ENCODE results near the gene ACTR1A.
"Not testable (repeated sequence)": the region's sequence is repeated elsewhere in the genome, so short reads cannot be mapped to it uniquely, and the experiment has no call there.

The ACTR1A gene

DNA sequence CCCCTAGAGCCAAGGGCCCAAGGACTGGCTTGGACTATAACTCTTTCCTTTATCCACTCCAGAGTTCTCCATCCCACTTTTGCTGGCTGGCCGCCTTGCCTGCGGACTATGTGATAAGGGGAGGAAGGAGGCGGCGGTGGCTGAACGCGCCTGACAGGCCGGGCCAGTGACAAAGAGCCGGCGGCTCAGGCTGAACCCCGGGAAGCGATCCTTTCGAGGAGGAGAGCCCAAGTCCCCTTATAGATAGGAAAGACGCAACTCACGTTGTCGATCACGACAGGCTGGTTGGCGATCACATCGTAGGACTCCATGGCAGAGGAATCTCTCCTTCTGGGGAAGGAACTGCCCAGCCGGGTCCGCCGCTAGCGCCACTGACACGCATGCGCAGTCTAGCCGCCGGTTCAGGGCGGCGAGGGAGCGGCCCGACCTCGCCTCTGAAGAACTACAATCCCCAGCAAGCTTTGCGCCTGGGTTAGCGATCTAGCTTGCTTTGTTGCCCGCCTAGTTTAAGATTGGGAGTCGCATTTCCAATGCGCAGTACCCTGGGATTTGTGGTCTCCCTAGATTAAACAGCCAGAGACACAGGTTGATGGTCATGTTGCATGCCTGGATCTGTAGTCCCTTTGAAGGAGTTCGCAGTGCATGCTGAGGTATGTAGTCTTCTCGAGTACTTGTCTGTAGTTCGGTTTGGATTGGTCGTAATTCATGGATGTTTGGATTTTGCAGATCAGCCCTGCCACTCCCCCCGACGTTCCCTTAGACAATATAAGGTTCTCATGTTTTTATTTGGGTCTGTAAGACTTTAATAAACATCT, at the start of gene ACTR1A:
ACTR1A (minus strand) TSS at position 376 of the 815 bp plus-strand sequence; CDS start at position 311, 65 bp downstream.
- DNase-seq: peak; percentile 97

DNA sequence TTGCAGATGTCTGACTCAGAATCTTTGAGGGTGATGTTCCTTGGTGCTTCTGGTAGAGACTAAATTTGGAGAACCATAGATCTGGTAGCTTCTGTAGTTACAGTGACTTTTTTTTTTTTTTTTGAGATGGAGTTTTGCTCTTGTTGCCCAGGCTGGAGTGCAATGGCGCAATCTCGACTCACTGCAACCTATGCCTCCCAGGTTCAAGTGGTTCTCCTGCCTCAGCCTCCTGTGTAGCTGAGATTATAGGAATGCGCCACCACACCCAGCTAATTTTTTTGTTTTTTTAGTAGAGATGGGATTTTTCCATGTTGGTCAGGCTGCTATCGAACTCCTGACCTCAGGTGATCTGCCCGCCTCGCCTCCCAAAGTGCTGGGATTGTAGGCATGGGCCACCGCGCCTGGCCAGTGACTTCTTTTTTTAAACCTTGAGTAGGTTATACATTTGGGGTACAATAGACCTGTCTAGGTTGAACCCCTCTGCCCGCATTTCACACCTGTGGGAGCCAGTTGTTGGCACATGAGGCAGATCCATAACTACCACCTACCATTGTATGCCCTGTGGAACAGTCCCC, 48.2 kb upstream of the ACTR1A start:
- DNase-seq: no peak

DNA sequence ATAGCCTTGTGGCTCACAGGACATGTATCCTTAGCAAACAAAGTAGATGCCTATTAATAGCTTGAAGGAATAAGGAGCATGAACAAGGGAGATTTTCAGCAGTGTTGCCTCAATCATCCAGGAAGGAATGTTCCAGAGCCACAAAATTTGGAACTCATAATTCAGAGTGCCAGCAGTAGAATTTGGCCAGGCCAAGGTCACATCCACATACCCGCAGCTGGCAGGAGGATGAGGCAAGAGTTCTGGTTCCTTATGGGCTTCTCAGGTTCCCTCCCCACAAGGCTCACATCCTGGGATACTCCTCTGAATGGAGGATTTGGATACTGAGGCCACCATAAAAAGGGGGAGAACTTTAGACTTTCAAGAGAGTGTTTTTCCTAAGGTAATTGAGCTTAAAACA, 47.0 kb upstream of the ACTR1A start:
- DNase-seq: no peak

DNA sequence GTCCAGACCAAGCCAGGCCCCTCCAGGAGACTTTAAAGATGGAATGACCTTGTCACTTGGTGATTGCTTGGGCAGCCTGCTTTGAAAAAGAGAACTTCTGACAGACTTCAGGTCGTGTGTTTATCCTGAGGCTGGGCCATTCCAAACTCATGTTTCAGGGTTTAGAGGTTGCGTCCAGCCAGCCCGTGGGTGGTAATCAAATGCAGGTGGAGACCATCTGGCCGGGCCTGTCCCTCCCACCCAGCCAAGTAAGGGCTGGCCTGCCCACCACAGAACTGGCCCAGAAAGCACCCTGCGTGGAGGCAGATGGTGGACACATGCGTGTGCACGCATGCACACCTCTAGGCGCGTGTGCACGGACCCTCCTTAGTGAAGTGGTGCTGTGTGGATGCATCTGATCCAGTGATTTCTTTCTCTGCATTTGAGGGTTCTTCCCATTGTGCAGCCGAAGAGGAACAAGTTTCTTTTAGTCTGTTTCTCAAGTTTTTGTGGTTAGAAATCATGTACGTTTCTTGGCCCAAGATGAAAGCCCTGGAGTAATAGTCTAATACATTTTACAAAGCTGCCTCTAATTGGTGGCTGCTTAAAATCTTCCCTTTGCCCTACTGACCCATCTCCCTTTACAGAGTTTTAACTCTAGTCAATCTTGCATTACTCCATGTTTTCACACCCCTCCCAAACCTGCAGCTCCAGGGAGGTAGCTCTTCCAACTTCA, 44.3 kb upstream of the ACTR1A start:
- DNase-seq: no peak

DNA sequence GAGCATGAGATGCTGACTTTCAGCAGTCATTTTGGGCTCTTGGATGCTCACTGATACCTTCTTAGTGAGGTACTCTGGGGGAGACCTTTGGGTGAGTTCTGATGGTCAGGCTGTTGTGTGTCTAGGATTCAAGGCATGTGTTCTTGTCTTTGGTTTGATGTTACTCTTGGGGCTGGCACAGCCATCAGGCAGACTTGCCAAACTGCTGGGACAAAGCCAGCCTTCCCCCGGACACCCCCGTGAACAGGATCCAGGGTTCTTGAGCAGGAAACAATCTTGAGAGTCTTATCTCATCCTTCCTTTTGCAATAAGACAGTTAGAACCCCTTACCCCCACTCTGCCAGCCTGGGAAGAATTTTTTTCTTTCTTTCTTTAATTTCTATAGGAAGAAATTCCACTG, 43.5 kb upstream of the ACTR1A start:
- no peak for DNase-seq

DNA sequence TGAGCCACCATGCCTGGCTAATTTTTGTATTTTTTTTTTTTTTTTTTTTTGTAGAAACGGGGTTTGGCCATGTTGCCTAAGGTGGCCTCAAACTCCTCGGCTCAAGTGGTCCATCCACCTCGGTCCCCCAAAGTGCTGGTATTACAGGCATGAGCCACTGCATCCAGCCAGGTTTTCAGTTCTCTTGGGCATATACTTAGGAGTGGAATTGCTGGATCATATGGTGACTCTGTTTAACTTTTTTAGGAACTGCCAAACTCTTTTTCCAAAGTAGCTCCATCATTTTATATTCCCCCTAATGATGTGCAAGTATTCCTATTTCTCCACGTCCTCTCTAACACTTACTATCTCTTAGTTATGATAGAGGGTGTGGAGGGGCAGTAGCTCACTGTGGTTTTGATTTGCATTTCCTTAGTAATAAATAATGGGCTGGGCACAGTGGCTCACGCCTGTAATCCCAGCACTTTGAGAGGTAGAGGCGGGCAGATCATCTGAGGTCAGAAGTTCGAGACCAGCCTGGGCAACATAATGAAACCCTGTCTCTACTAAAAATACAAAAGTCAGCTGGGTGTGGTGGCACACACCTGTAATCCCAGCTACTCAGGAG, 42.9 kb upstream of the ACTR1A start:
- DNase-seq: no peak

DNA sequence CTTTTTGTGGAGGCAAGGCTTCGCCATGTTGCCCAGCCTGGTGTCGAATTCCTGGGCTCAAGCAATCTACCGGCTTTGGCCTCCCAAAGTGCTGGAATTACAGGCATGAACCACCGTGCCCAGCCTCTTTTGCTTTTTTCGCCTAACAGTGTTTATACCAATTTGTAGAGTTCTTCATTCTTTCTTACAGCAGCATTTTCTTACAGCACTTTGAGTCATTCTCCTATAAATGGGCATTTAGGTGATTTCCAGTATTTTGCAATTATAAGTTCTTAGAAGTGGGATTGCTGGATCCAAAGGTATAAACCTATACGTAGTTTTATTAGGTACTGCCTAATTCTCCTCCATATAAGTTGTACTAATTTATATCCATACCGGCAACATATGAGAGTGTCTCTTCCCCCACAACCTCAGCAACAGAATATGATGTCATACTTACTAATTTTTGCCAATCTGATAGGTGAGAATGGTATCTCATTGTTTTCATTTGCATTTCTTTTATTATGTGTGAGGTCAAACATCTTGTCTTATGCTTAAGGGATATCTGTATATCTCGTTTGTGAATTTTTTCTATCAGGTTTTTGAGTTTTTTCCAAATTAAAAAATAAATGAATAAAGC, 40.4 kb upstream of the ACTR1A start:
- DNase-seq: no peak

DNA sequence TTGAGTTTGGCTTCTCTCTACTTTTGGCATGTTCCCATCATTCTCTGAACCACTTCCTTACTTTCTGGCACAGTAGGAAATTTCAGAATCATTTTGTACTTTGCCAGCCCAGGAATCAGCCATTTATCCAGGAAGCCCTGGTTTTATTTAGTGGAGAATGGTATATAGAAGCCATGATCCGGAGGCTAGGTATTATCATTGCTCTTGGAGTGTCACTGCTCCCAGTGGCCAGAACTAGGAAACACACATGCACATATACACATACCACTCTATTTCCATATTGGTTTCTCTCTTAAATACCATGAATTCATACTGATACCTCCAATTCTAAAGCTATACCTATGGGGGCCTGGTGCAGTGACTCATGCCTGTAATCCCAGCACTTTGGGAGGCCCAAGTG, 37.5 kb upstream of the ACTR1A start:
- DNase-seq: no peak

DNA sequence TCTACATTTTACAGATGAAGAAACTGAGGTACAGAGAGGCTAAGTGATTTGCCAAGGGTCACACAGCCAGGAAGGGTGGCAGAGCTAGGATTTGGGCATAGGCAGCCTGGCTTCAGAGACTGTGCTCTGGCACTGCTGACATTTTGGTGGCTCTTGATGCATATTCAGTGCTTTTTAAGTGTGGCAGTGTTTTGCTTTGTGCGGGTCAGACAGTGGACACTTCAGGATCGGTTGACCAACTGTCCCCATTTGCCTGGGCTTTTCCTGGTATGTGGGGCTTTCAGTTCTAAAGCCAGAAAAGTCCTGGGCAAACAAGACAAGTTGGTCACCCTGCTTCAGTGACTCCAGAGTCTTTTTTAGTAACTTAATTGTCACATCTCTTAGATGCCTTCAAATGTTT, 36.3 kb upstream of the ACTR1A start:
- DNase-seq: no peak

DNA sequence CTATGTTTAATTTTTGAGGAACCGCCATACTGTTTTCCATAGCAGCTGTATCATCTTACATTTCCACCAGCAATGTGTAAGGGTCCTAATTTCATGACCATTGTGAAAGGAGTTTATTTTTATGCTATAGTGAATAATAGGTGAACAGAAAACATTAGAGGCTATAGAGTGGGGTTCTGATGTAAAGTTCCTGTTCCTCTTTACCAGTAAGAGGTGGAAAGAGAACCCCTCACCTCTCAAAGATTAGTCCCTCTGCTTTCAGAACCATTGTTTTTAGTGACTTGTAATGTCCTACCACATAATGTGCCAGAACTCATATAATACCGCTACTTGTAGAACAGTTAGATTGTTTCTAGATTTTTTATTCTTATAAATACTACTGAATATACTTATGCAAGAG, 35.4 kb upstream of the ACTR1A start:
- no peak for DNase-seq

DNA sequence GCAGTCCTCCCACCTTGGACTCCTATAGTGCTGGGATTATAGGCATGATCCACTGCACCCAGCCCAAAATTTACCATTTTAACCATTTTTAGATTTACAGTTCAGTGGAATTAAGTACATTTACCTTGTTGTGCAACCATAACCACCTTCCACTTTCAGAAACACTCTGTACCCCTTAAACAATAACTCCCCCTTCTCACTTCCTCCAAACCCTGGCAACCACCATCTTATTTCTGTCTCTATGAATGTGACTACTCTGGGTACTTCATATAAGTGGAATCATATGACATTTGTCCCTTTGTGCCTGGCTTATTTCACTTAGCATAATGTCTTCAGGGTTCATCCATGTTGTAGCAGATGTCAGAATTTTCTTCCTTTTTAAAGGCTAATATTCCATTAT, 34.9 kb upstream of the ACTR1A start:
- no peak for DNase-seq

DNA sequence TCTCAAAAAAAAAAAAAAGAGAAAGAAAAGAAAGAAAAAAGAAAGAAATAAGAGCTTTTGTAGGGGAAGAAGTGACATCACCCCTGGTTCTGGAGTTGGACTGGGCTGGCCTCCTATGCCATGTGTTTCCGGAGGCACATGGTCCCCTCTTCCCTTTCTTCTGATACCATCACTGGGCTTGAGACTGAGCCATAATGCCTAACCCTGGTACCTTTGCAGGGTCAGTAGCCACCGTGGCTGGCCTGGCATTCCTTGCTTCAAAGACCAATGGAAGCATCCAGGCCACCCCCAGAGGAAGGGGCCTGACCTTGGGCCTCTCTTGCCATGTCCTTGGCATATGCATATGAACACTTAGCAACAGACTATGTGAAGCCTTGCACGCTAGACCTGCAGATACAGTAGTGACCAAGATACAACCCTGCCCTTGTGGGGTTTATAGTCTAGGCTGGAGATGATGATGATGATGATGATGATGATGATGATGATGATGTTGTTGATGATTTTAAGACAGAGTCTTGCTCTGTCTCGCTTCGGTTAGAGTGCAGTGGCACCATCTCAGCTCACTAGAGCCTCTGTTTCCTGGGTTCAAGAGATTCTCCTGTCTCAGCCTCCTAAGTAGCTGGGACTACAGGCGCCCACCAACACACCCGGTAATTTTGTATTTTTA, 33.1 kb upstream of the ACTR1A start:
- no peak for DNase-seq

DNA sequence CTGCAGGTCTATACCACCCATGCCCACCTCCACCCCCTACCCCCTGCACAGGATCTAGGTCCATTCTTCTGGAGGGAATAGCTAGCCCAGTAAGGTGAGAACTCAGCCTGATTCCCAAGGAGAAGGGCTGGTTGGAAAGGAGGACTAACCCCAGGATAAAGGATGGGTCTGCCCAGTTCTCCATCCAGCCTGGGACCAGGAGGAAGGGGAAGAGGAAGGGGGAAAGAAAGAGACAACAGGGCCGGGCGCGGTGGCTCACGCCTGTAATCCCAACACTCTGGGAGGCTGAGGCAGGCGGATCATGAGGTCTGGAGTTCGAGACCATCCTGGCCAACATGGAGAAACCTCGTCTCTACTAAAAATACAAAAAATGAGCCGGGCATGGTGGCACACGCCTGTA, 32.5 kb upstream of the ACTR1A start:
- DNase-seq: not testable (repeated sequence)

DNA sequence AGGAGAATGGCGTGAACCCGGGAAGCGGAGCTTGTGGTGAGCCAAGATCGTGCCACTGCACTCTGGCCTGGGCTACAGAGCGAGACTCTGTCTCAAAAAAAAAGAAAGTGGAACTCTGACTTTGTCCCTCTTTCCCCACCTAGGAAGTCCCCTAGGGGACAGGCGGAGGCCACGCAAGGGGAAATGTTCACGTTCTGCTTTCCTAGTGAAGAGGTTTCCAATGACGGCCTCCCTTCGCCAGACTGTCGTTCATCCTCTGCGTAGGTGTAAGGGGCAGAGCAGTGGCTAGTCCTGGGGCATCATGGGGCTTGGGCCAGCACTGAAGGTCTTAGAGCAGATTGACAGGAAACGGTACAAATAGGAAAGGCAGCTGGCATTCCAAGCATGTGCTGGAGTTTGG, 31.8 kb upstream of the ACTR1A start:
- DNase-seq: no peak

DNA sequence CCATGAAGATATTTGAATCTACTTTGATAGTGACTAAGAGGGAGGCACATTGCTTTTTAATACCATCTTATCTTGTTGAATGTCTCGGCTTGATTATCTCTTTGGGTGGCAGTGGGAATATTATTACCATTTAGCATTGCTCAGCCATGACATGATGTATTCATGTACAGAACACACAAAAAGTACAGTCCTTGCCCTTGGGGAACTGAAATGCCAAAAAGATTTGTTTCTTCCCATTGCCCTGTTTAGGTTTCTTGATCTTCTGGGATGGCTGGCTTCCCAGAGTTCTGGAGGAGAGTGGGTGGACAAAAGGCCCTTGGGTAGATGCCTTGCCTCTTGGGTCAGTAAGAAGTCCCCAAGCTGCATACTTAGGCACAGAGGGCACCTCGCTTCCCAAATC, 25.0 kb upstream of the ACTR1A start:
- no peak for DNase-seq

DNA sequence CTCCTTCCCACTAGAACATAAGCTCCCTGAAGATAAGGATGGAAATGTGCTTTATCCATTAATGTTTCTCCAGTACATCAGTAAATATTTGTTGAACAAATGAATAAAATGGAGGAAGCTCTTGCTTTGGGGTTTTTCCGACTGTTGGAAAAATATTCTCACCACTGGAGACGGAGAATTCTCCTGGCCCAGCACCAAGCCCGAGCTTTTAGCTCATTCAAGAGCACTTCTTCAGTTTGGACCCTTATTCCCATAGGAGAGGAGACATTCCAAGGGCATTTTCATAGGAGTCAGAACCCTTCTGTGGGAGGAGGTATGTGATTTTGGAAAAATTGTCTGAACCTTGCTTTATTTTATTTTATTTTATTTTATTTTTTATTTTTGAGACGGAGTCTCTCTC, 22.2 kb upstream of the ACTR1A start:
- no peak for DNase-seq

DNA sequence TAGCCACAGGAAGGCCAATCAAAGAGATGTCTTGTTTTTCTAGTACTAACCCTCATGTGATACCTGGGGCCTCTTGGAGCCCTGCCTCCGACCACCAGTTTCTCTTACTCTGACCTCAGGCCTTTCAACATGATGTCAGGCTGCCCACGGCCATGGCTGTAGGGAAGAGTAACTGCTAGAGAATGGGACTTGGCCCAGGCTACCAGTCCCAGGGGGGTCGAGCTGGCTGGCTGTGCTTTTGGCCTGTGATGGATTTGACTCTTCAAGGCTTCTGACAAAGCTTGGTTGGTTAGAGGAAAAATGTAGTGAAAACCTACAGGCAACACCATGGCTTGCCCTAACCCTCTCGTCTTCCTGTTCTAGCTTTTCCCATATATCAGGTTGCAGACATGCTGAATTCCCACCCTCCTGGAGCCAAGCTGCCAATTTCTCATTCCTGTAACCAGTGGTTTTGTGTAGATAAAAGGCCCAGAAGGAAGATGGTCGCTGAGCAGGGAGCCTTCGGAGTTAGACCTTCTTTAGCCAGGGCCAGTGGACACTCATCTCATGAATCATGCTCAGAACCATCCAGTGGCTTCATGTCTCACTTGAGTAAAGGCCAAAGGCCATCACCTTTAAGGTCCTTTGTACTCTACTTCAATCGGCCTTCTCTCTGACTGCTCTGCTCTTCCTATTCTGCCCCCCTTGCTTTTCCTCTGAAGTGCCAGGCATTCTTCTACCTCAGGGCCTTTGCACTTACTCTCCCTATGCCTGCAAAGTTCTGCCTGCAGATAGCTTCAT, 20.9 kb upstream of the ACTR1A start:
- DNase-seq: no peak

DNA sequence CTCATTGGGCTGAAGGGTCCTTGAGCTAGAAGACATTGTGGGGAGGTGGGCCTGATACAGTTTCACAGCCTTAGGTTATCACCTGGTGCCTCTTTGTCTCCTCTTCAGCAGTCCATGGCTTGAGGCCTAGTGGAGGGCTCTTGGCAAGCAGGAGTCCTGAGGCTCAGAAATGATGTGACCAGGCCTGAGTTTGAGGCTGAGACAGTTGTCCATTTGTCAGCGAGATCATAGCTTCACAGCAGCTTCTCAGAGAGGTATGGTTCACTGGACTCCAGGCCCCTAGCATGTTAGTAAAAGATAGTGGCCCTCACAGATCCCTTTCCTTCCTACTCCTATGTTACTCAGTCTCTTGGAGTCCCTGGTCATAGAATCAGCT, 20.4 kb upstream of the ACTR1A start:
- DNase-seq: no peak

DNA sequence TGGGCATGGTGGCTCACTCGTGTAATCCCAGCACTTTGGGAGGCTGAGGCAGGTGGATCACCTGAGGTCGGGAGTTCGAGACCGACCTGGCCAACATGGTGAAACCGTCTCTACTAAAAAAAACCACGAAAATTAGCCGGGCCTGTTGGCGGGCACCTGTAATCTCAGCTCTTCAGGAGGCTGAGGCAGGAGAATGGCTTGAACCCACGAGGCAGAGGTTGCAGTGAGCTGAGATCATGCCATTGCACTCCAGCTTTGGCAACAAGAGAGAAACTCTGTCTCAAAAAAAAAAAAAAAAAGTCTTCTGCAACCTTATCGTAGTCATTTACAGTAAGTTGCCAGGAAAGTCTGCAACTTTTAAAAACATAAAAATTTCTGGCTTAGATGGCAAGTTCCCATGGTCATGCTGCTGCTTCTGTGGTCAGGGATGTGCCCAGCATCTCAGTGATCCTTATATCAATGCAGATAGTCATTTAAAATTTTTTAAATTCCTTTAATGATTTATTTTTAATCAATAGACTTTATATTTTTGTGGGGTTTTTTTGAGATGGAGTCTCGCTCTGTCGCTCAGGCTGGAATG, 16.8 kb upstream of the ACTR1A start:
- no peak for DNase-seq

DNA sequence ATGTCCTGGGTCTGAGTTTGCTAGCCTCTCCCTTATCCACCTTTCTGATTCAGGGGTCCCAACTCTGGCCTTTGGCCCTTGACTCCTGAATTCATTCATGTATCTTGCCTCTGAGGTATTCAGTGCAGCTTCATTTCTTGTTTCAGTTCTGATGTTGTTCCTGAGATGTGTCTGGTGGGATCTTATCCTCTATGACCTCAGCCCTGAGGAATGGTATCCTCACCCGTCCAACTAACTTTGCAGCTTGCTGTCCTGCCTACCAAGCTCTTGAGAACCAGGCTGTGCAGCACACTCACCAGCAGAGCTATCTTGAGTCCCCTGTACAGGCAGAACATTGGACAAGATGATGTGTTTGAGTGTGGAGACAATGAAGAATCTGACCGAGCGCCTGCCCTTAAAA, 15.0 kb upstream of the ACTR1A start:
- DNase-seq: no peak

DNA sequence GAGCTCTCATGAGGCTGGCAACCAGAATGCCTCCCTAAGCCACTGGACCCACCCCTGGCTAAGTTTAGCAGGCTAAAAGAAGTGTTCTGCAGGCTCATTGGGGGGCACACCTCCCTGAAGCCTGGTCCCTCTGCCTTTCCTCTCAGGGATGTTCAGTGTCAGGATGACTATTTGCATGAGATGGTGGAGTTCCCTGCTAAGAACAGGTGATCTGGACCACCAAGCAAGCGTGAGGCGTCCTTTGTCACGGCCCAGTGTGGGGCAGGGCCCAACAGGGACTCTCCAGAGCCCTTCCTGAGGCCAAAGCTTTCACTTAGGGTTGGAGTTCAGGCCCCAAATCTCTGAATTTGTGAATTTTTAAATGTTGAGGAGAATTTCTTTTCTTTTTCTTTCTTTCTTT, 13.2 kb upstream of the ACTR1A start:
- no peak for DNase-seq

Measured in CD4-positive, alpha-beta T cell treated with Interleukin-12 subunit alpha and Interleukin-12 subunit beta, for 1 hour (primary cell).